ENCODE results near the gene BACE1.

- TF ChIP-seq CTCF (IDR thresholded peaks at IDR 0.05) (no peak), POLR2A (IDR thresholded peaks at IDR 0.05) (no peak)
These were observed 37.7 kb downstream of the BACE1 start for GRCh38 chr11:117278347-117278746.
